ENCODE results near the gene NRAS.

The NRAS gene

DNA sequence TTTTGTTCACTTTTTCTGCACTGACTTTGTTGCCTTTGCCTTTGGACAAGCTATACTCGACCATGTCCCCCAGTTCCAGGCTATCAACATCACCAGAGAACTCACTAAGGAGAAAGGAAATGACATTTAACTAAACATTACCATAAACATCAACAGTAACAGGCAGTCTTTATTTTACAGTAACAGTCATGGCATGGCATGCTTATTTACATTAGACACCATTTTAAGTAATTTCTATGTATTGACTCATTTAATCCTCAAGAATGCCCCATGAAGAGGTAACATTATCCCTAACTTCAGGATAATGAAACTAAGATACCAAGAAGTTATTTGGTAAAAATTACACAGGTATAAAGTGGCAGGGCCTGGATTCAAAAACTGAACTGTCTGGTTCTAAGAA is 8.7 kb upstream of the NRAS start:
- no peak for DNase-seq

DNA sequence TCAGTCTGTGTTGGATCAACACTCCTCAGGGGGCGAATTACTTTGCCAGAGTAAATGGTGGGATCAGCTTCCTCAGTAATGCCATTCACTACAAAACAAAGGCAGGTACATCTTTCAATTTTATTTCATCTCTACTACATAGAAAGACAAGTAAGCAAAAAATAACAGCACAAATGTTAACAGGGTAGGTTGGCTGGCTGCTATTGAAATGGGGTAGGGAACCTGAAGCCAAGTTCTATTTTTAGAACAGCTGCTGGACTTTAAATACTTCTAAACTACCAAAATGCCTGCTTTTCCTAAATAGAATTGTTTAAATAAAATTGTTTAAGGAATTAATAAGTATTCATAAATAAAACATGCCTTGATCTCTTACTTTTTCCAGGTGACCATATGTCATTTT is 7.3 kb upstream of the NRAS start:
- no peak for DNase-seq

DNA sequence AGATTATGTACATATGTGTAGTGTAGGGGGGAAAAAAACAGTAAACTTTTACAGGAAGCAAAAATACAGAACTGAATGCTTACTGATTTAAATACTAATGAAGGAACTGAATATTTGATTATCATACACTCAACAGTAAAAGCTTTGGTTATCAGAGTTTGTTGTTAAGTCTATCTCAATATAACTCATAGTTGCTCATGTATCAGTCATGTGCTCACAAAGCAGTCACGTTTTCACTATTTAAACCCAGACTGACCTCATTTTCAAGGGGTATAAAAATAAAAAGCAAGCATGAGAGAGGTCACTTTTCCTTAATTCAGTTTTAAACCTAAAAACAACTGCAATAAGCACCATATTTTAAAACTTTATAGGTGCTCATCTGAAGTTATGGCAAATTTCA is 6.9 kb upstream of the NRAS start:
- DNase-seq: no peak

DNA sequence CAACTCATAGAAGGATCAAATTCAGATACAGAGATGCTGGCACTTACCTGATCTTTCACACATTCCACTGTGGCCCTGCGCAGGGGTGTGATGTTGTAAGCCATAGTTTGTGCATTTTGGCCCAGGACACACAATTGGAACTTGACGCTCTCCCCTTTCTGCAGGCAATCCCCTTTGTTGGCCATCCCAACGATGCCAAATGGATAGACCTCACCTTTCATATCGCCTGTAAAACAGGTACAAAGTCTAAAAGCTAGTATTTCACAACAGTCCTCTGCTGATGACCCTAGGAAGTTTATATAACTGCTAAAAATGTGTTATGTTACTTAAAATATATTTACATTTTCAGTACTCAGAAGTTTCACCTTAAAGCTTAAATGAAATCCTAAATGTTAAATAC is 3.9 kb upstream of the NRAS start:
- no peak for DNase-seq

DNA sequence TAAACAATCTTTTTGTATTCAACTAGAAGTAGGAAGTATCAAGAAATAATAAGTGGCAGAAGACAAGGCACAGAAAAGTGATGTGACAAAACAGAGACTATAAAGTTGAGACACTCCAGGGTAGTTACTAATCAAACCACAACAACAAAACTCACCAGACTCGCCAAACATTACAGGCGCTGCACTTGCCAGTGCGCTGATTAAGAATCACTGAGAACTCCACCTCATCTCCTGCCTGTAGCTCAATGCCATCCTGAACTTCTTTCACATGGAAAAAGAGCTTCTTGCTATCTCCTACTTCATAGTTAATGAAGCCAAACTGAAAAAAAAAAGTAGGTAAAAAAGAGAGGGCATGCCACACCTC is 2.8 kb upstream of the NRAS start:
- no peak for DNase-seq

DNA sequence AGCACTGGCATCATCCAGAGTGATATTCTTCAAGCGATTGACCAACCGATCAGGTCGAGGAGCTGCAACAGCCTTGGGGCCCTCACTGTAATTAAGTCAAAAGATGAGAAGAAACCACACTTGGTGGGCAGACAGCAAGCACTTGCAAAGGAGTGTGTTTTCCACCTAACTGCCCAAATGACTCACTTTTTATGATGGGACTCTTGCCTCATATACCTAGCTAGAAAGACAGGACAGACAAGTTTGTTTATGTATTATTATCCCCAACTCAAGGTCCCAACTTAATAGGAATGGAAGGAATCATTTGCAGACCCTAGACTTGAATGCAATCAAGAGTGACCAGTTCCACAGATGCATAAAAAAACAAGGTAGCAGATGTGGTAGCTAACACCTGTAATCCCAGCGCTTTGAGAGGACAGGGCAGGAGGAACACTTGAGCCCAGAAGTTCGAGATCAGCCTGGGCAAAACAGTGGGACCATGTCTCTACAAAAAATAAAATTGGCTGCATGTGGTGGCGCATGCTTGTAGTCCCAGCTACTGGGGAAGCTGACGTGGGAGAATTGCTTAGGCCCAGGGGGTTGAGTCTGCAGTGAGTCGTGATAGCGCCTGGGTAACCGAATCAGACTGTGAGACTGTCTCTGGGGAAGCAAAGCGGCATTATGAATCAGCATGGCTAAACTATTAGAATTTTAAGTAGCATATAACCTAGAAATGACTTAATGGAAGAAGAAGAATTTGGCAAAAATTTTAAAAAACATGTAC is 2.3 kb upstream of the NRAS start:
- no peak for DNase-seq

DNA sequence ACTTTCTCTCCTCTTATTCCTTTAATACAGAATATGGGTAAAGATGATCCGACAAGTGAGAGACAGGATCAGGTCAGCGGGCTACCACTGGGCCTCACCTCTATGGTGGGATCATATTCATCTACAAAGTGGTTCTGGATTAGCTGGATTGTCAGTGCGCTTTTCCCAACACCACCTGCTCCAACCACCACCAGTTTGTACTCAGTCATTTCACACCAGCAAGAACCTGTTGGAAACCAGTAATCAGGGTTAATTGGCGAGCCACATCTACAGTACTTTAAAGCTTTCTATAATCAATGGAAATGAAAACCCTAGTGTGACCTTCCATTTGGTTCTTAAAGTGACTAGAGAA is 643 bp downstream of the NRAS start:
- no peak for DNase-seq

DNA sequence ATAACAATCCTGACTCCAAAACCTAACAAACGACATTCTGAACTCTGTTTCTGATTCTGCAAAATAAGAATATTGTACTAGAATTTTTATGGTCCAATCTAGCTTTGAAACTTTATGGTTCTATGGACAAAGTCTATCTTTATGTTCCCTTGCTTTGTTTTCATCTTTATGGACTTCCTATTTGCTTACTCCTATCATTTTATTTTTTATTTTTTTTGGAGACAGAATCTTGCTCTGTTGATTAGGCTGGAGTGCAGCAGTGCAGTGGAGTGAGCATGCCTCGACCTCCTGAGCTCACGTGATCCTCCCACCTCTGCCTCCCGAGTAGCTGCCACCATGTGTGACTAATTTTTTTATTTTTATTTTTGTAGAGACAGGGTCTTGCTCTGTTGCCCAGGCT is 3.6 kb downstream of the NRAS start:
- DNase-seq: no peak

DNA sequence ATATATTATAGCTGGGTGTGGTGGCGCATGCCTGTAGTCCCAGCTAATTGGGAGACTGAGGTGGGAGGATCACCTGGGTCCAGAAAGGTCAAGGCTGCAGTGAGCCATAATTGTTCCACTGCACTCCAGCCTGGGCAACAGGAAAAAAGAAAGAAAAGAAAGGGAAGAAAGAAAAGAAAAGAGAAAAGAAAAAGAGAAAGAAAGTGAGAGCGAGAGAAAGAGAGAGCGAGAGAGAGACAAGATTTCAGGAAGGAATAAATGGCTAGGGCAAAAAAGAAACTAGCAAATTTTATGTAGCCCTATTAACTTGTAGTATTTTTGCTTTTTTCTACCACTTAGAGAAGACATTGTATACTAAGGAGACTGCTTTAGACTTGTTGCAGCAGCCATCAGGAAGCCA is 6.2 kb downstream of the NRAS start:
- no peak for DNase-seq

DNA sequence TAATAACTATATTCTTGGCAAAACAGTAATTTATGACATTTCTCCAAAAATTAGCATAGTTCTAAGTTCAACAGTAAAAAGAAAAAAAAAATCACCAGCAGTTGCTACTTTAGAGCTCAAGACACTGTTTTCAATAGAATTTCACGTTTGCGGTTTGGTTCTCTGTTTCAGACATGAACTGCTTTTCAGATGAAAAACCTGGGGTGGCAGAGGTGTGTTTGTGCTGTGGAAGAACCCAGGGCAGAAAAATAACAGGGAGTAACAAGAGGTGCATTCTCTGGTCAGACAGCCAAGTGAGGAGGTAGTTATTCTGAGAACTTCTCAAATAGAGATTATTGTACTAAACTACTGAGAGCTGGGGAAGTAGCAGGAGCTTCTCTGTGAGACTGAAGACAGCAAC is 9.0 kb downstream of the NRAS start:
- no peak for DNase-seq

DNA sequence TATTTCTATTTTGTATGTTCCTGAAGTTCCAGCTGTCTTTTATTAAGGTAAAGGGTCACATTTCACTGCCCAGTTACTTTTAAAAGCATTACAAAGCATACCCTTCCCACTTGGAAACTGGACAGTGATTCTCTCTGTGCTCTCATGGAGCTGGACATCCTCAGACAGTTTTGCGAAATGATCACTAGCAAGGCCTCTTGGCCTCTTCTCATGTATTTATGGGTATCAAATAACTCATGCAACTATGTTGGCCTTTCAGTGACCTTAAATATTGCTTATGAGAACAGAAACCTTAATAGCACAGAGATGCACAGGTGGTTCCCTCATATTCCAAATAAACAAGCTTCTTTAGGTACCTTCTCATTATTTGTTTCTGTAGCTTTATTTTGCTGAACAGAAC is 13.3 kb downstream of the NRAS start:
- DNase-seq: no peak

DNA sequence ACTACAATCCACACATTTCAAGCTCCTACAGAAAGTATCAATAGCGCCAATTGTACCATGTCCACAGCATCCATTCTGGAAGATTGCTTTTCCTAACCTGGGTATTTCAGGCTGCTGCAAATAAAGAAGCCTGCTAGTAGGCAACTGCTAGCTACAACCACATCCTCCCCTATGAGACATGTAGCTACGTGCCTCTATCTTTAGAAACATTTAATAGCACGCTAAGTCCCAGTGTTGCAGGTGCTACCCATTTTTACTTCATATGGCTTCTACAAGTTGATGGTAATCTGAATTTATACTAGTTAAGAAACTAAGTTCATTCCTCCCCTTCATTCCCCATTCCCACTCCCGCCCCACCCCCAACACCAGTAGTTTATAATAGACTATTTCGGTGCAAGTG is 13.8 kb downstream of the NRAS start:
- DNase-seq: no peak

DNA sequence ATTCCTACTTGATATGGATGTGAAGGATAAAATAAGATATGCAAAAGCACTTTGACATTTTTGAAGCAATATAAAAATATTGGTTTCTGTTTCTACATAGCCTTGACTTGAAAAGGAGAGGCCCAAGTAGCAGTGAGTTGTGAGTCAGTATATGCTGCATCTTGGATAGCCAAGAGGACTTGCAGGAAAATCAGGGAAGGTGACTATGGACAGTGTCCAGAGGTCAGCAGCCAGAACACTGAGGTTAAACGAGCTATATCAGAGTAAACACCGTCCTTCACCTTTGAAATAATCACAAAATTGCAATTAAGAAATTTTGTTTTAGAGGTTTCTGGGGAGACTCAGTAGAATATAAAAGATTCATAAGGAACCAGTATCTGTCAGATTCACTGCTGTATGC is 14.6 kb downstream of the NRAS start:
- DNase-seq: no peak

DNA sequence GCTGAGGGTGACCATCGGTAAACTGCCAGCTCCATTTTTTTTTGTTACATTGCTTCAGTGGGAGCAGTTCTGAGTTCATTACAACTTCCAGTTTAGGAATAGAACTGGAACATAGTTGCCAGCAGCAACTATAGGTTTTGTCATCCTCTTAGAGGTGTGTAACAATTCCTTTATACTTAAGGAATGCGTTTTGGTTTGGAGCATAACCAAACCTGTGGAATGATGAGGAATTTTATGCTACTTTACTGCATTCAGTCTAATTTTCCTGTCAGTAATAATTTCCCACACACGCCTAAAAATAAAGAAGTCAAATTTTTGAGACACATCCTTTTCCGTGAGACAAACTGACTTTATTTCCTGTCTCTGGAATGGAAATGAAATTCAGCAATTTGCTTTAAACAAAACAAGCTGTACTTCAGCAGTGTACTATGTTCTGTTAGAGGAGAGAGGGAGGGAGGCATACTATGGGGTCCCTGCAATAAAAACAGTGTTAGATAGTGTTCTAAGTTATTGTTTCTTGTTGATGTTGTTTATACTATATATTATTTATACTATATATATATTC is 16.5 kb downstream of the NRAS start:
- DNase-seq: no peak

DNA sequence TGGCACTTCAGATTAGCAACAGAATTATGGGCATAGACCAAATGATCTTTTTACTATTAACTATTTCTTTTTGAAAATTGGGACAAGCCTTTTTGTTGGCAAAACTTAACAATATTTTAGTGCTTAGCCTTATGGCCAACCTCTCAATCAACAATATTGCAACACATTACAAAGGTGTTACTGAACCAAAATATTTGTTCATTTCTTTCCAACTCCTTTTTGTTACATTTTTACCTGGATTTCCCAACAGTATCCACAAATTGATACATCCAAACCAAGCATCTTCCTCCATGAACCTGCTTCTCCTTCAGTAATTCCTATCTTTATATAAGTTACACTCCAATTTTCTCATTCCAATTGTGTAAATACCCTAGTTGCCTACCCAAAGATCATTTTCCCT is 19.8 kb downstream of the NRAS start:
- no peak for DNase-seq

DNA sequence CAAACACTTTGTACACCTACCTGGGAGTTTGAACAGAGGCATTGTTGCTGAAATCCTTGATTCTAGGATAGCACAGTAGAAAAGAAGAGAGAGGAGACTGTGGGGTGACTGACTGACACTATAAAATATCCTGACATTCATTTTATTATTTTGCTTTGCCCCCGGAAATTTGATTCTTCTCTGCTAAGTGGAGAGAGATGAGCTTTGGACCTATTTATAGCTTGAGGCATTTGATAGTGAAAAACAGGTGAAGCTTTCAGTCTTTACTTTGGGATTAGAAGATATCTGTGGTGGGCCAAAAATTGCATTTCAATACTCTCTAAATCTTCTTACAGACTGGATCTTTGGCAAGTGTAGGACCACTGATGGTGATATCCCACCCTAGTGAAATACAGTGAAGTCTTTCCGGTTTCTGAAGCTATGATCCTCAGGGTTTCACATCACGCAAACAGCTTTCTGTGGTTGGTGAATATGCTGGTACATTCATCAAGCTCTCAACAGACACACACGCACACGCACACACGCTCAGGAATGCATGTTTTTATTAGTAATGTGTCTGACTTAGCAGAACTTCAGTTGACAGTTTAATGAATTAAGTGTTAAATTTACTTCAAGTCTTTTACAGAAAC is 21.0 kb downstream of the NRAS start, which contains the start of gene AMPD1:
Gene AMPD1, minus strand, starts transcription at position 117 of the 629 bp plus-strand sequence. Its CDS starts 75 bp downstream, at position 42.
- DNase-seq: no peak

DNA sequence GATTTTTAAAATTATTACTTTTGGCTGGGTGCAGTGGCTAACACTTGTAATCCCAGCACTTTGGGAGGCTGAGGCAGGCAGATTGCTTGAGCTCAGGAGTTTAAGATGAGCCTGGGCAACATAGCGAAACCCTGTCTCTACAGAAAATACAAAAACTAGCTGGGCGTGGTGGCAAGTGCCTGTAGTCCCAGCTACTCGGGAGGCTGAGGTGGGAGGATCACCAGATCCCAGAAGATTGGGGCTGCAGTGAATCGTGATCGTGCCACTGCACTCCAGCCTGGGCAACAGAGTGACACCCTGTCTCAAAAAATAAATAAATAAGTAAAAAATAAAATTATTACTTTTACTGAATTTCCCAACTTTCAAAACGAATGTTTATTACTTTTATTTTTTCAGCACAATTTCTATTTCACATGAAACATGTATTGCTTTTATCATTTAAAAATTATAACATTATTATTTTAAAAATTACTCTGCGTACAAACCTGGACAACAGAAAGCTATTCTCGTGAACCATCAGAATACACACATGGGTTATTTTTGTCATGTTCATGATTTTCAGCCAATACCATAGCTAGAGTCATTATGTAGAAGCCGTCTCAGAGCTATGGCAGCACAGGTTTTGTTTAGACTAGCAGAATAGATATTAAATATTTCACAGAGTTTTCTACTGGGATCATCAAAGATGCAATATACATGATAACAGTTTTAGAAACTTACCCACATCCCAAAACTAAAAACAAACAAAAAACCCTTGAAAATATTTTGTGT is 21.8 kb downstream of the NRAS start:
- DNase-seq: no peak

DNA sequence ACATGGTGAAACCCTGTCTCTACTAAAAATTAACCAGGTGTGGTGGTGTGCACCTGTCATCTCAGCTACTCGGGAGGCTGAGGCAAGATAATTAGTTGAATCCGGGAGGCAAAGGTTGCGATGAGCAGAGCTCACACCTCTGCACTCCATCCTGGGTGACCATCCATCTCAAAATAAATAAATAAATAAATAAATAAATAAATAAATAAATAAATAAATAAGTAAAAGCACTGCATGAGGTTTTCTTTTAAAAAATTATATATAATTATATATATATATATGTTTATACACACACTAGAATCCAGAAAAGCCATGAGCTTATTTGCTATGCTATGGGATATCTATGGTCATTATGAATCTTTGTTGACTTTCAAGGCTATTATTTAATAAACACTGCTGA is 23.6 kb downstream of the NRAS start:
- DNase-seq: no peak

DNA sequence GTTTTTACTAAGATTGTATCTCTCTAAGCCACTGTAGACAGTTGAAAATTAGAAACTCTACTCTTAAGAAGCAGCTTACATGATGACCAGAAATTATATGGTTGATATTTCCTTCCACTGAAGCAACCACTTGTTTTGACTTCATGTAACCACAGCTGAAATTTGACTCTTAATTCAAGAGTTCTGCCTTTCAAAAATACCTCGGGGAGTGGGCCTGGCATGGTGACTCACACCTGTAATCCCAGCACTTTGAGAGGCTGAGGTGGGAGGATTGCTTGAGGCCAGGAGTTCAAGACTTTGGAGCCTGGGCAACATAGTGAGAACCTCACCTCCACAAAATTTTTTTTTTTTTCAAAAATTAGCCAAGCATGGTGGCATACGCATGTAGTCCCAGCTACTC is 25.5 kb downstream of the NRAS start:
- DNase-seq: no peak

DNA sequence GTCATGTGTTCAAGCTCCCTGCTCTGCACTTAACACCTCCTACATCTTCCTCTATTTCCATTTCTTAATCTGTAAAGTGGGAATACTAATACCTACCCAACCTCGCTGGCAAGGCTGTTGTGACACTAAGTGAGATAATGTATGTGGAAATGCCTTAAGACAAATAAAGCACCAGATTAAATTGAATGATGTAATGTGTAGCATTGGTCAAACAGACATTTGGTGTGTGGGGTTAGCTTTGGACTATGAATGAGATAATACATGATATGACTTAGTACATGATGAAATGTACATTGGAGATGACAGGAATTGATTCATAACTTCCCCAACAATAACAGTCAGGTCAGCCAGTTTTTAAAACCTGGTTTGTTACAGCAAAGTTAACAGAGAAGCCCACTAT is 26.4 kb downstream of the NRAS start:
- DNase-seq: no peak

DNA sequence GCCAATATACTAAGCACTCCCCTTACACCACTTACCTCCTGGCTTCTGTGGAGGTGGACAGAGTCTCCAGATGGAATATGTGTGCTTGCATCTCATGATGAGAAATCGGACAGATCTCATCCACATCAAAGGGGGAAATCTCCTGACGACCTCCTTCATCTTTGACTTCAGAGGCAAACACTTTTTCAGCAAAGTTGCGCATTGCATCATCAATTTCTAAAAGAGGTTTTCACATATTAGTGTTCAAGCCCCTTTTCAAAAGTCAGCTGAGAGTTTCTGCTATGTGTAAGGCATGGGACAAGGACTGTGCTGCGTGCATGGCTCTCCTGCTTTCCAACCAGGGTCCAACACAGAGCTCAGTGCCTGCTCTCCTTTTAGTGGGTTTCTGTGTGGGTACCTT is 28.0 kb downstream of the NRAS start:
- DNase-seq: no peak

DNA sequence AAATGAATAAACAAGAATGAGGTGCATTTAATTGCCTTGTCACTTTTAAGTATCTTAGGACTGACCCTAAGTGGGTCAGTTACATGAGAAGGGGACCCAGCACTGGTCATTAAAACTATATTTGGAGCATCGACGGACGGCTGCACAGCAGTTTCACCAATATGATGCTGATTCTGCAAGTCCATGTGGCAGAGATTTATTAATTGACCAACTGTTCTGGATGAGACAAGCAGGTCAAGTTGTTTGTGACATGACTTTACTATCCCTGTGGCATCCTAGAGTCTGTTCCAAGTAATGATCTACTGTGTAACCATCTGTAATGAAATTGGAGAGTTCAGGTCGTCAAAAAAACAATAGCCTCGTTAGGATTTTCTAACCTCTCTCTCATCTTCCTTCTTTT is 30.7 kb downstream of the NRAS start:
- no peak for DNase-seq

DNA sequence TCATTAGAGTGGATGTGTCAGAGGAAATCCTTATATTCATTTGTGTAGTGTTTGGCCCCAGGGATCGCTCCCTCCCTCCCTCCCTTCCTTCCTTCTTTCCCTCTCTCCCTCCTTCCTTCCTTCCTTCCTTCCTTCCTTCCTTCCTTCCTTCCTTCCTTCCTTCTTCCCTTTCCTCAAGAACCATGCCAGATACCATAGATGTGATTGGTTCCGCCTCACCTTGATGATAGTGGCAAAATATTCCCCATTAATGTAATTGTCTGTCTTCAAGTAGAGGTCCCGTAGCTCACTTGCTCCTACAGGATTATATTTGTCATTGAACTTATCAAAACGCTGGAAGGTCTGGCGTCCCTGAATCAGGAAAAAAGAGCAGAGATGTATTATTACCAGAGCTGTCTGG is 38.9 kb downstream of the NRAS start:
- no peak for DNase-seq

DNA sequence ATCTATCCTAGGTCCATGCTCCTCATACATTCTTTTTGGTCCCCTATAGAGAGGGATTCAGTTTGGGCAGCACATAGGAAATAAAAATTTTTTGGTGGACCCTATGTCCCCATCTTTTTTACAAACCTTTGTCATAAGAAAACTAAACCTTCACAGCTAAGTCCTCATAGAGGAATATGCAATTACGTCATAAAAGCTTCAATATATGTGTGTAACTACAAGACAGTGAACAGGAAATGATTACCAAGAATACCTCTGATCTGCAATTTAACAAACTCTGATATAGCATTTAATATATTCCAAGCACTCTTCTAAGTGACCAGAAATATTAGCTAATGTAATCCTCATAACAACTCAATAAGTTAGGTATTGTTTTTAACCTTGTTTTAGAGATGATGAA is 40.5 kb downstream of the NRAS start:
- no peak for DNase-seq

All from stimulated activated naive CD4-positive, alpha-beta T cell (primary cell).